Measurements from ENCODE around the gene CIDEB. TPM values are rescaled to one million over a fixed set of nuclear protein-coding genes. Genes with fewer than 3 reads are reported as not detected.

CIDEB gene
- total and polyA plus RNA-seq, 2 experiments from 2014 or later = not detected

DNA sequence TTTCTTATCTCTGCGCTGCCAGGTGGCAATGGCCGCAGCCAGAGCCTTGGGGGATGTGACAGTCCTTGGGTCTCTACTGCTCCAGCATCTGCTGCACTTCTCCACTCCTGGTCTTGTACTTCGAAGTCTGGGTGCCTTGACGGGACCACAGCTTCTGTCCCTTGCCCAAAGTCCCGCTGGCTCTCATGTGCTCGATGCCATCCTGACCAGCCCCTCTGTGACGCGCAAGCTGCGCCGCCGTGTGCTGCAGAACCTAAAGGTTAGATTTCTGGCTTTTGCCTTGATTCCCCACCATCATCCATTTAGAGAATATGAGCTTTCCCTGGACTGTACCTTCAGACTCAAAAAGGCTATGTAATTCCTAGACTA, 3.8 kb downstream of the CIDEB start:
- Histone ChIP-seq H3K27me3 (no peaks in the 10 kb centered on the region), H3K4me3 (no peak overlapping the region), H3K27ac (no peak overlapping the region), H3K36me3 (peaks cover 28% of the 10 kb centered on the region), H3K4me1 (ENCODE audit: low read depth) (peaks cover 7% of the 10 kb centered on the region), H3K9me3 (ENCODE audit: low read depth) (no peaks in the 10 kb centered on the region)
- no peak for DNase-seq (ENCODE audit: low read depth in 1 of 2, low spot score in 1 of 2)
- TF ChIP-seq CTCF (IDR thresholded peaks at IDR 0.05; ENCODE audit: low read depth, low read length) = no peak

DNA sequence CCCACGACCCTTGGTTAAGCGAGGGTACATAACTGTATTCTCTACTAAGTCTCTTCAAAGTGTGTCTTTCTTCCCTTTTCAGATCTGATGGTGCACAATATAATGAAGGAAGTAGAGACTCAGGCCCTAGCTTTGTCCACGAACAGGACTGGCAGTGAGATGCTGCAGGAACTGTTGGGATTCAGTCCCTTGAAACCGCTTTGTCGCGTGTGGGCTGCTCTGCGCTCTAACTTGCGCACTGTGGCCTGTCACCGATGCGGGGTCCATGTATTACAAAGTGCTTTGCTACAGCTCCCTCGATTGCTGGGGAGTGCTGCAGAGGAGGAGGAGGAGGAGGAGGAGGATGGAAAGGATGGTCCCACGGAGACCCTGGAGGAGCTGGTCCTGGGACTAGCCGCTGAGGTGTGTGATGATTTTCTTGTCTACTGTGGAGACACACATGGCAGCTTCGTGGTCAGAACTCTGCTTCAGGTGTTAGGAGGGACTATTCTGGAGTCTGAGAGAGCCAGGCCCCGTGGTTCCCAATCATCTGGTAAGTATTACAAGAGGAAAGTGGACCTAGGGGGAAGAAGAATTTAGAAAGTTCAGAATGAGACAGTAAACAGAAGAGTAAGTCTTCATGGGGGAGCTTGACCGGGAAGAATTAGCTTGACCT, 7.3 kb downstream of the CIDEB start:
- no peaks in the 10 kb centered on the region for H3K9me3 ChIP-seq (ENCODE audit: low read depth)
- H3K27me3 ChIP-seq = no peaks in the 10 kb centered on the region
- peak overlapping the region; percentile 68 for H3K27ac ChIP-seq
- TF ChIP-seq CTCF (IDR thresholded peaks at IDR 0.05; ENCODE audit: low read depth, low read length) = no peak
- DNase-seq (ENCODE audit: low read depth in 1 of 2, low spot score in 1 of 2) = no peak
- peaks cover 28% of the 10 kb centered on the region for H3K36me3 ChIP-seq
- H3K4me1 ChIP-seq (ENCODE audit: low read depth) = peaks cover 7% of the 10 kb centered on the region
- H3K4me3 ChIP-seq = peak overlapping the region; percentile 69

DNA sequence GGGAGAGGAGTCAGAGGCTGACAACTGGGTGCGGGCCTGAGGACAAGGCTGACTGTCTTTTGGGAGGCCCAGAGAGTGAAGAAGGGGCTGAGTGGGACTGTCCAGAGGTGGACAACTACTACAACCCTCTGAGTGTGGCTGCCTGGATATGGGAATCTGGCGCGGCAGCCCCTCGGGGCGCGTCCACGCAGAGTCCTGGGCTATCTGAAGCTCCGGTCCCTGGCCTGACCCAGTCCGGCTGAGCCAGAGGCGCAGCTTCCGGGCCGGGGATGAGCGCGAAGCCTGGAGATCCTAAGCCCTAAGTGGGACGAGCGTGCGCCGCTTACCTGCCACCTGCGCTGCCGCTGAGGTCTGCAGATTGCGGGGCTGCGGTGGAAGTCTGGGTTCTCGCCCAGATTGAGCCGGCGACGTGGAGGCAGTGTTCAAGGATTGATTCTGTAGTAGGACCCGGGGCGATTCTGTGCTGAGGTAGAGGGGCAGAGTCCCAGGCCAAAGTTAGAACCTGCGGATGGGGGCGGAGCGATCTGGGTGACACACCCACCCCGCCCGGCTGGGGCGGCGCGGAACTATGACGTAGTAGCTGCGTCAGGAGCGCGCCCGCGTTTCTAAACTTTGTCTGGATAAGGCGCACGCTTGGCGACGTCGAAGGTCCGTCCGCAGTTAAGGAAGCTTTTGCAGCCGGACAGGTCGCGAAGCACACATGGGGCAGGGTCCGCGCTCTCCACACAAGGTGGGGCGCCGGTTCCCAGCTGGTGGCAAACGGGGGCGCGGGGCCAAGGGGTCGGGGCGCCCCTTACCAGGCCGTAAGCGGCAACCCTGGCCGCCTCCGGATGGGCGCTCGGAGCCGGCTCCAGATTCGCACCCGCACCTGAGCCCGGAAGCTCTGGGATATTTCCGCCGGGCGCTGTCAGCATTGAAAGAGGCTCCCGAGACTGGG, 8.3 kb downstream of the CIDEB start, which contains the start of the genes DHRS1 and NOP9:
Gene DHRS1 (minus strand): TSS at position 526 of the 937 bp plus-strand sequence. CDS start 674 bp downstream, outside the sequence.
Gene NOP9 (plus strand): TSS at position 596 of the 937 bp plus-strand sequence. CDS start 105 bp downstream, at position 701.
- Histone ChIP-seq H3K27ac (peak within 1 kb of the TSS; percentile 68), H3K4me3 (peak within 1 kb of the TSS; percentile 69), H3K36me3 (peaks cover 24% of the 10 kb centered on the region), H3K4me1 (ENCODE audit: low read depth) (peaks cover 7% of the 10 kb centered on the region), H3K27me3 (no peaks in the 10 kb centered on the region), H3K9me3 (ENCODE audit: low read depth) (no peaks in the 10 kb centered on the region)
- no peak for TF ChIP-seq CTCF (IDR thresholded peaks at IDR 0.05; ENCODE audit: low read depth, low read length)
- DNase-seq (ENCODE audit: low read depth in 1 of 2, low spot score in 1 of 2) = peak; percentile 92 to 96

DNA sequence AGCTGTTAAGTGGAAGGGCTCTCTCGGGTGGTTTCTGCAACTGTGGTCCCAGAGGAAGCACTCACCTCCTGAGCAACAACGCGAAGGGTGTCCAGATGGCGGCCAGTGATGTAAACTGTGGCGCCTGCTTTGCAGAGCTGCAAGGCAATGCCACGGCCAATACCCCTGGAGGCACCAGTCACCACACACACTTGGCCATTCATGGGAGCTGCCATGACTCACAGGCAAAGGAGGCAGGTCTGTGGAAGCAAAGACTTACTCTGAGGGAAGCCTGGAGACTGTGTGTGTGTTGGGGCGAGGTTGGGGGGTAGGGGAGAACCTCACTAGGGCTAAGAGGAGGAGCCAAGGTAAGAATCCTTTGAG, 8.9 kb downstream of the CIDEB start:
- Histone ChIP-seq H3K27me3 (no peaks in the 10 kb centered on the region), H3K4me1 (ENCODE audit: low read depth) (peaks cover 7% of the 10 kb centered on the region), H3K36me3 (peaks cover 17% of the 10 kb centered on the region), H3K27ac (no peak overlapping the region), H3K4me3 (peak overlapping the region; percentile 69), H3K9me3 (ENCODE audit: low read depth) (no peaks in the 10 kb centered on the region)
- TF ChIP-seq CTCF (IDR thresholded peaks at IDR 0.05; ENCODE audit: low read depth, low read length) = no peak
- peak in 1 of 2 donors; percentile 27 for DNase-seq (ENCODE audit: low read depth in 1 of 2, low spot score in 1 of 2)

DNA sequence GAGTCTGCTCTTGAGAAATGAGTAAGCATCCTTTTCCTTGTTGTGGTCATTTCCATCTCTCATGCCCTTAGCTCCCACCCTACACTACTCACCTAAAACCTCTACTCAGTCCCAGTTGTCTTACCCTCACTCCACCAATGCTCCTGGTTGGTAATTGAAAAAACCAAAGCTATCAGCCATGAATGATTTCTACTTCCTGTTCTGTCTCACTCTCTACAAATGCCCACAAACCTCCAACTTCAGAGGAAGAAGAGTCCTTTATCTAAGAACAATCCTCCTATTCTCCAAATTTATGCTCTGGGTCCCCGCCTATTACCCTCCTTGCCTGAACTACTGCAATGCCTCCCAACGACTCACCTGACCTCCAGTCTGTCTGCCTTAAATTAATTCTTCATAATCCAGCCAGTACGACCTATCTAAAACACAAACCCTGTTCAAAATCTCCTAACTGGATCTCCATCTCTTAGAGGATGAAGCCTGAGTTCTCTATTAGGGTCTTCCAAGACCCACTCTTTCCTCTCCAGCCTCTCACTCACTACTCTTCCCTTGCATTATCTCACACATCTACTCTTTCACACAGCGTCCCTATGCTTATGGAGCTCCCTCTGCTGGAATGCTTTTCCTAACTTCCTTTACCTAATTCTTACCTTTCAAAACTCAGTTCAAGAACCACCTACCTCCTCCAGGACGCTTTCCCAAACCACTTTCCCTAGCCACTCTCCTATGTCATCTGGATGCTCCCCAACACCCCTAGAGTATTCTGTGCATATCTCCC, 10.4 kb downstream of the CIDEB start:
- H3K27ac ChIP-seq = no peak overlapping the region
- peak; percentile 13 to 43 for DNase-seq (ENCODE audit: low read depth in 1 of 2, low spot score in 1 of 2)
- H3K4me1 ChIP-seq (ENCODE audit: low read depth) = peaks cover 7% of the 10 kb centered on the region
- no peak overlapping the region for H3K4me3 ChIP-seq
- no peaks in the 10 kb centered on the region for H3K27me3 ChIP-seq
- no peaks in the 10 kb centered on the region for H3K9me3 ChIP-seq (ENCODE audit: low read depth)
- peaks cover 3% of the 10 kb centered on the region for H3K36me3 ChIP-seq
- TF ChIP-seq CTCF (IDR thresholded peaks at IDR 0.05; ENCODE audit: low read depth, low read length) = peak; percentile 44
